T-helper 17 cell (primary cell): Measurements from ENCODE around the gene GUCY2D. TPM values are rescaled to one million over a fixed set of nuclear protein-coding genes. Genes with fewer than 3 reads are reported as not detected.
A peak's percentile ranks its signal among the peaks of the same experiment; 100 is the strongest.
"Not testable (repeated sequence)": the region's sequence is repeated elsewhere in the genome, so short reads cannot be mapped to it uniquely, and the experiment has no call there.

Source experiments
- ATAC-seq: fragments of 150-1000 bp; cut with Tn5 transposase; 2 replicates; pipeline ENCODE4 v1.10.0; 2021; ENCODE audit warnings: mild to moderate bottlenecking, moderate library complexity
- DNase-seq, 3 donors: peaks; one replicate each; pipeline versions ENCODE4 v3.0.0 to v3.0.0-alpha.2; 2020 to 2021
- H3K9me3 ChIP-seq: one replicate; pipeline ENCODE4 v1.7.0; 2013; ENCODE audit warnings: low read length, mild to moderate bottlenecking; ENCODE audit not compliant: control insufficient read depth, poor library complexity, severe bottlenecking
- H3K27ac Mint-ChIP-seq: one replicate; pipeline ENCODE4 v1.8.0; 2022; ENCODE audit warnings: mild to moderate bottlenecking, moderate library complexity, mixed read lengths
- H3K27me3 Mint-ChIP-seq: one replicate; pipeline ENCODE4 v1.8.0; 2022; ENCODE audit warnings: mixed read lengths
- H3K36me3 Mint-ChIP-seq: one replicate; pipeline ENCODE4 v1.8.0; 2022; ENCODE audit warnings: low read depth, mixed read lengths
- H3K4me1 Mint-ChIP-seq: one replicate; pipeline ENCODE4 v1.8.0; 2022; ENCODE audit warnings: mild to moderate bottlenecking, mixed read lengths
- H3K4me3 Mint-ChIP-seq: one replicate; pipeline ENCODE4 v1.8.0; 2022; ENCODE audit warnings: mild to moderate bottlenecking, moderate library complexity, mixed read lengths
- total RNA-seq, 4 donors: library from RNA in 2 of 4; stranded (reverse) in 2 of 4; gene quantifications; one replicate each; pipeline ENCODE4 v1.2.3 and lab custom pipeline; 2022 to 2026

GUCY2D gene
- total RNA-seq, 2 donors from 2014 or later, result 0.08 TPM; not detected in 1

- peaks cover 75% of the 10 kb centered on the region for H3K27me3 Mint-ChIP-seq
- no peaks in the 10 kb centered on the region for H3K9me3 ChIP-seq
- peak; percentile 57 for ATAC-seq
- H3K27ac Mint-ChIP-seq, result no peak overlapping the region
- peaks cover 11% of the 10 kb centered on the region for H3K4me1 Mint-ChIP-seq
- H3K4me3 Mint-ChIP-seq, result peak overlapping the region; percentile 7
- no peaks in the 10 kb centered on the region for H3K36me3 Mint-ChIP-seq
- peak in 2 of 3 donors; percentile 26 to 55 for DNase-seq
Observed at GRCh38 chr17:8060274-8060673, 57.9 kb downstream of the GUCY2D start.

GRCh38 chr17:8061851-8062250, 59.4 kb downstream of the GUCY2D start:
- H3K4me1 Mint-ChIP-seq, H3K9me3 ChIP-seq, H3K36me3 Mint-ChIP-seq, H3K4me3 Mint-ChIP-seq, DNase-seq, H3K27ac Mint-ChIP-seq, ATAC-seq: not testable (repeated sequence)
- peaks cover 60% of the 10 kb centered on the region for H3K27me3 Mint-ChIP-seq

GRCh38 chr17:8062435-8062806, 60.0 kb downstream of the GUCY2D start:
- Mint-ChIP-seq H3K4me3 (no peak overlapping the region), H3K36me3 (no peaks in the 10 kb centered on the region), H3K27ac (no peak overlapping the region), H3K4me1 (peaks cover 5% of the 10 kb centered on the region), H3K27me3 (peaks cover 54% of the 10 kb centered on the region)
- H3K9me3 ChIP-seq, result no peaks in the 10 kb centered on the region
- DNase-seq, result no peak
- no peak for ATAC-seq

- no peak overlapping the region for H3K4me3 Mint-ChIP-seq
- H3K9me3 ChIP-seq, result no peaks in the 10 kb centered on the region
- no peak for DNase-seq
- H3K27ac Mint-ChIP-seq, result peak overlapping the region; percentile 21
- H3K36me3 Mint-ChIP-seq, result no peaks in the 10 kb centered on the region
- peaks cover 3% of the 10 kb centered on the region for H3K4me1 Mint-ChIP-seq
- peaks cover 49% of the 10 kb centered on the region for H3K27me3 Mint-ChIP-seq
- no peak for ATAC-seq
Observed at GRCh38 chr17:8062807-8063483, 60.5 kb downstream of the GUCY2D start.

- no peak for ATAC-seq
- Mint-ChIP-seq H3K27ac (no peak overlapping the region), H3K4me1 (peaks cover 3% of the 10 kb centered on the region), H3K27me3 (peaks cover 43% of the 10 kb centered on the region), H3K36me3 (no peaks in the 10 kb centered on the region), H3K4me3 (no peak overlapping the region)
- DNase-seq, result no peak
- H3K9me3 ChIP-seq, result no peaks in the 10 kb centered on the region
Observed at GRCh38 chr17:8063761-8064534, 61.5 kb downstream of the GUCY2D start.

GRCh38 chr17:8064561-8065019, 62.2 kb downstream of the GUCY2D start:
- H3K27me3 Mint-ChIP-seq, result peaks cover 37% of the 10 kb centered on the region
- no peak for ATAC-seq
- H3K36me3 Mint-ChIP-seq, result no peaks in the 10 kb centered on the region
- peaks cover 3% of the 10 kb centered on the region for H3K4me1 Mint-ChIP-seq
- no peak overlapping the region for H3K27ac Mint-ChIP-seq
- H3K9me3 ChIP-seq, result no peaks in the 10 kb centered on the region
- H3K4me3 Mint-ChIP-seq, result no peak overlapping the region
- no peak for DNase-seq

- Mint-ChIP-seq H3K27me3 (peaks cover 25% of the 10 kb centered on the region), H3K4me3 (no peak overlapping the region), H3K27ac (no peak overlapping the region), H3K36me3 (no peaks in the 10 kb centered on the region), H3K4me1 (peaks cover 3% of the 10 kb centered on the region)
- no peaks in the 10 kb centered on the region for H3K9me3 ChIP-seq
- ATAC-seq (no peak), DNase-seq (no peak)
Observed at GRCh38 chr17:8066841-8067775, 64.7 kb downstream of the GUCY2D start.

- DNase-seq (no peak), ATAC-seq (no peak)
- Mint-ChIP-seq H3K4me3 (no peak overlapping the region), H3K27ac (no peak overlapping the region), H3K4me1 (peaks cover 5% of the 10 kb centered on the region), H3K36me3 (peaks cover 3% of the 10 kb centered on the region), H3K27me3 (peaks cover 25% of the 10 kb centered on the region)
- H3K9me3 ChIP-seq, result no peaks in the 10 kb centered on the region
Observed at GRCh38 chr17:8067806-8068205, 65.4 kb downstream of the GUCY2D start.

- no peaks in the 10 kb centered on the region for H3K9me3 ChIP-seq
- H3K27ac Mint-ChIP-seq, result peak overlapping the region; percentile 60
- no peak overlapping the region for H3K4me3 Mint-ChIP-seq
- peaks cover 4% of the 10 kb centered on the region for H3K36me3 Mint-ChIP-seq
- ATAC-seq (no peak), DNase-seq (no peak)
- H3K27me3 Mint-ChIP-seq, result peaks cover 26% of the 10 kb centered on the region
- peaks cover 15% of the 10 kb centered on the region for H3K4me1 Mint-ChIP-seq
Observed at GRCh38 chr17:8068736-8069586, 66.5 kb downstream of the GUCY2D start.

- peaks cover 32% of the 10 kb centered on the region for H3K27me3 Mint-ChIP-seq
- H3K36me3 Mint-ChIP-seq, result peaks cover 6% of the 10 kb centered on the region
- no peaks in the 10 kb centered on the region for H3K9me3 ChIP-seq
- DNase-seq, result no peak
- H3K4me3 Mint-ChIP-seq, result no peak overlapping the region
- ATAC-seq, result no peak
- H3K4me1 Mint-ChIP-seq, result peaks cover 21% of the 10 kb centered on the region
- H3K27ac Mint-ChIP-seq, result peak overlapping the region; percentile 60
Observed at GRCh38 chr17:8069587-8069860, 67.1 kb downstream of the GUCY2D start.
